ENCODE data around the gene TPST2. TPM values are rescaled to one million over a fixed set of nuclear protein-coding genes. Genes with fewer than 3 reads are reported as not detected.

The TPST2 gene
- total and polyA plus RNA-seq, 9 of the 15 experiments (the other 6 are each of a cell fraction or from before 2014, with no cell fraction given), result 14.2 to 123 (median 60.1) TPM

DNA sequence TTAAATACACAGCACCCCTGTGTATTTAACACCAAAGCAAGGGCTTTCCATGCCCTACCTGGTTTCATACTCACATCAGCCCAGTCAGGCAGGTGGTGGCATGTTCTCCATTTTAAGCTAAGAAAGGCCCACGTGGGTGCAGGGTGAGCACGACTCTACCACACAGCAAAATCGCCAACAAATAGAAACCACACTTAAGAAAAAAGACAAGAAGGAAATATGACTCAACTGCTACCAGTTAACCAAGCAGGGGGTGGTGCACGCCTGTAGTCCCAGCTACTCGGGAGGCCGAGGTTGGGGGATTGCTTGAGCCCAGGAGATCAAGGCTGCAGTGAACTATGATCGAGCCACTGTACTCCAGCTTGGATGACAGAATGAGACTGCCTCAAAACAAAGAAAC lies 42.5 kb downstream of the TPST2 start (continued):
- TF ChIP-seq, protein P1, sequence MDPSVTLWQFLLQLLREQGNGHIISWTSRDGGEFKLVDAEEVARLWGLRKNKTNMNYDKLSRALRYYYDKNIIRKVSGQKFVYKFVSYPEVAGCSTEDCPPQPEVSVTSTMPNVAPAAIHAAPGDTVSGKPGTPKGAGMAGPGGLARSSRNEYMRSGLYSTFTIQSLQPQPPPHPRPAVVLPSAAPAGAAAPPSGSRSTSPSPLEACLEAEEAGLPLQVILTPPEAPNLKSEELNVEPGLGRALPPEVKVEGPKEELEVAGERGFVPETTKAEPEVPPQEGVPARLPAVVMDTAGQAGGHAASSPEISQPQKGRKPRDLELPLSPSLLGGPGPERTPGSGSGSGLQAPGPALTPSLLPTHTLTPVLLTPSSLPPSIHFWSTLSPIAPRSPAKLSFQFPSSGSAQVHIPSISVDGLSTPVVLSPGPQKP (CRISPR knock-in tag; IDR thresholded peaks at IDR 0.05), result no peak
- TF ChIP-seq CC2D1A (IDR thresholded peaks at IDR 0.05), result no peak

DNA sequence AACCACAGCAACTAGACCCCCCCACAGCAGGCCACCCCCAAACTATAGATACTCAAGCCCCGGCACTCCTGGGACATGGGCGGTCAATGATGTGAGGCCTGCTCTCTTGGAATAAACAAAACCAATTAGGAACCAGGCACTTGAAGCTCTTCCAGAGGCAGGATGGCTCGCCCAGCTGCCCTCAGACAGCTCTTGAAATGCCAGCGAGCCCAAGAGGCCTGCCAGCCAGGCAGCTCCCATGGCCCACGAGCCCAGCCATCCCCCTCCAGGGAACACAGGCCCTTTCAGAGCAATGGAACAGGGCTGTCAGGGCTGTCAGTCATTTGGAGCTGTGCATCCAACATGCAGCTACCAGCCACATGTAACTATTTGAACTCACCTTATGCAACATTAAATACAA lies 43.6 kb downstream of the TPST2 start:
- H3K9me3 ChIP-seq (replicated peaks; ENCODE audit: control insufficient read depth, insufficient read depth, low read depth, low read length), result no peaks in the 10 kb centered on the region
- POLR2A ChIA-PET, result interaction anchor here (0.8 kb wide), 1 partner anchor 19 kb away, joined by 3 read pairs; no protein-coding TSS in a partner anchor
- no peak for FAIRE-seq
- H4K20me1 ChIP-seq (replicated peaks; ENCODE audit: control insufficient read depth, insufficient read depth, low read length), result no peaks in the 10 kb centered on the region; the same call in 1 of the 2 replicates
- H3K79me2 ChIP-seq (ENCODE audit: control insufficient read depth, insufficient read depth, low read length), result peaks cover 84% of the 10 kb centered on the region
- peaks cover 0 to 6% of the 10 kb centered on the region in 2 experiments; a peak in 2 of 5 replicates for H3K4me1 ChIP-seq (replicated peaks in 1 of 2; ENCODE audit: control insufficient read depth in 2 of 2, insufficient read depth in 2 of 2, low read length in 2 of 2)
- no peak for DNase-seq (ENCODE audit: extremely low read depth in 1 of 4, low spot score in 3 of 4)
- H3K27ac ChIP-seq (ENCODE audit: extremely low read depth, low read depth, low read length), result no peak overlapping the region
- H3K9ac ChIP-seq (ENCODE audit: insufficient read depth in 1 of 2, low read depth in 2 of 2, low read length in 2 of 2), result no peak overlapping the region
- H2AFZ ChIP-seq (ENCODE audit: low read depth, low read length), result no peak overlapping the region
- no TSS peak for BruUV-seq (replicated peaks)
- 100% methylated on average over 4 of the region's 5 CpGs for WGBS (ENCODE audit: insufficient coverage, low coverage, missing lambda C conversion rate)
- H3K9me1 ChIP-seq (ENCODE audit: control insufficient read depth, insufficient read depth, low read length), result no peaks in the 10 kb centered on the region
- no peak overlapping the region for H3K4me3 ChIP-seq
- CTCF ChIA-PET (ENCODE audit: low intra/inter-chr PET ratio), result no interaction called here
- H3K36me3 ChIP-seq (ENCODE audit: control insufficient read depth, insufficient read depth, low read length), result peaks cover 85% of the 10 kb centered on the region; the same call in 2 of the 3 replicates
- H3K27me3 ChIP-seq (ENCODE audit: control insufficient read depth in 2 of 2, insufficient read depth in 2 of 2, low read length in 2 of 2), result no peaks in the 10 kb centered on the region
- no peak for ATAC-seq
- H3K4me2 ChIP-seq (ENCODE audit: insufficient read depth, low read length), result no peak overlapping the region
- in situ Hi-C loops (cut with MboI) (no loop called here), intact Hi-C loops (cut with micrococcal nuclease) (no loop called here)
- TF ChIP-seq, protein P2, sequence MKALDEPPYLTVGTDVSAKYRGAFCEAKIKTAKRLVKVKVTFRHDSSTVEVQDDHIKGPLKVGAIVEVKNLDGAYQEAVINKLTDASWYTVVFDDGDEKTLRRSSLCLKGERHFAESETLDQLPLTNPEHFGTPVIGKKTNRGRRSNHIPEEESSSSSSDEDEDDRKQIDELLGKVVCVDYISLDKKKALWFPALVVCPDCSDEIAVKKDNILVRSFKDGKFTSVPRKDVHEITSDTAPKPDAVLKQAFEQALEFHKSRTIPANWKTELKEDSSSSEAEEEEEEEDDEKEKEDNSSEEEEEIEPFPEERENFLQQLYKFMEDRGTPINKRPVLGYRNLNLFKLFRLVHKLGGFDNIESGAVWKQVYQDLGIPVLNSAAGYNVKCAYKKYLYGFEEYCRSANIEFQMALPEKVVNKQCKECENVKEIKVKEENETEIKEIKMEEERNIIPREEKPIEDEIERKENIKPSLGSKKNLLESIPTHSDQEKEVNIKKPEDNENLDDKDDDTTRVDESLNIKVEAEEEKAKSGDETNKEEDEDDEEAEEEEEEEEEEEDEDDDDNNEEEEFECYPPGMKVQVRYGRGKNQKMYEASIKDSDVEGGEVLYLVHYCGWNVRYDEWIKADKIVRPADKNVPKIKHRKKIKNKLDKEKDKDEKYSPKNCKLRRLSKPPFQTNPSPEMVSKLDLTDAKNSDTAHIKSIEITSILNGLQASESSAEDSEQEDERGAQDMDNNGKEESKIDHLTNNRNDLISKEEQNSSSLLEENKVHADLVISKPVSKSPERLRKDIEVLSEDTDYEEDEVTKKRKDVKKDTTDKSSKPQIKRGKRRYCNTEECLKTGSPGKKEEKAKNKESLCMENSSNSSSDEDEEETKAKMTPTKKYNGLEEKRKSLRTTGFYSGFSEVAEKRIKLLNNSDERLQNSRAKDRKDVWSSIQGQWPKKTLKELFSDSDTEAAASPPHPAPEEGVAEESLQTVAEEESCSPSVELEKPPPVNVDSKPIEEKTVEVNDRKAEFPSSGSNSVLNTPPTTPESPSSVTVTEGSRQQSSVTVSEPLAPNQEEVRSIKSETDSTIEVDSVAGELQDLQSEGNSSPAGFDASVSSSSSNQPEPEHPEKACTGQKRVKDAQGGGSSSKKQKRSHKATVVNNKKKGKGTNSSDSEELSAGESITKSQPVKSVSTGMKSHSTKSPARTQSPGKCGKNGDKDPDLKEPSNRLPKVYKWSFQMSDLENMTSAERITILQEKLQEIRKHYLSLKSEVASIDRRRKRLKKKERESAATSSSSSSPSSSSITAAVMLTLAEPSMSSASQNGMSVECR (CRISPR knock-in tag; IDR thresholded peaks at IDR 0.05), result no peak
- TF ChIP-seq, protein P3, sequence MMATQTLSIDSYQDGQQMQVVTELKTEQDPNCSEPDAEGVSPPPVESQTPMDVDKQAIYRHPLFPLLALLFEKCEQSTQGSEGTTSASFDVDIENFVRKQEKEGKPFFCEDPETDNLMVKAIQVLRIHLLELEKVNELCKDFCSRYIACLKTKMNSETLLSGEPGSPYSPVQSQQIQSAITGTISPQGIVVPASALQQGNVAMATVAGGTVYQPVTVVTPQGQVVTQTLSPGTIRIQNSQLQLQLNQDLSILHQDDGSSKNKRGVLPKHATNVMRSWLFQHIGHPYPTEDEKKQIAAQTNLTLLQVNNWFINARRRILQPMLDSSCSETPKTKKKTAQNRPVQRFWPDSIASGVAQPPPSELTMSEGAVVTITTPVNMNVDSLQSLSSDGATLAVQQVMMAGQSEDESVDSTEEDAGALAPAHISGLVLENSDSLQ (IDR thresholded peaks at IDR 0.05), result no peak
- TF ChIP-seq MECOM (CRISPR knock-in tag; IDR thresholded peaks at IDR 0.05) (no peak), COPS2 (conservative IDR thresholded peaks at IDR 0.05) (no peak), PCBP2 (IDR thresholded peaks at IDR 0.05; ENCODE audit: low read depth, low read length, poor library complexity, severe bottlenecking) (no peak), ZNF184 (CRISPR knock-in tag; IDR thresholded peaks at IDR 0.05) (no peak)
- TF ChIP-seq, protein P4, sequence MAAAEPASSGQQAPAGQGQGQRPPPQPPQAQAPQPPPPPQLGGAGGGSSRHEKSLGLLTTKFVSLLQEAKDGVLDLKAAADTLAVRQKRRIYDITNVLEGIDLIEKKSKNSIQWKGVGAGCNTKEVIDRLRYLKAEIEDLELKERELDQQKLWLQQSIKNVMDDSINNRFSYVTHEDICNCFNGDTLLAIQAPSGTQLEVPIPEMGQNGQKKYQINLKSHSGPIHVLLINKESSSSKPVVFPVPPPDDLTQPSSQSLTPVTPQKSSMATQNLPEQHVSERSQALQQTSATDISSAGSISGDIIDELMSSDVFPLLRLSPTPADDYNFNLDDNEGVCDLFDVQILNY (CRISPR knock-in tag; IDR thresholded peaks at IDR 0.05), result no peak
- TF ChIP-seq, protein P5, sequence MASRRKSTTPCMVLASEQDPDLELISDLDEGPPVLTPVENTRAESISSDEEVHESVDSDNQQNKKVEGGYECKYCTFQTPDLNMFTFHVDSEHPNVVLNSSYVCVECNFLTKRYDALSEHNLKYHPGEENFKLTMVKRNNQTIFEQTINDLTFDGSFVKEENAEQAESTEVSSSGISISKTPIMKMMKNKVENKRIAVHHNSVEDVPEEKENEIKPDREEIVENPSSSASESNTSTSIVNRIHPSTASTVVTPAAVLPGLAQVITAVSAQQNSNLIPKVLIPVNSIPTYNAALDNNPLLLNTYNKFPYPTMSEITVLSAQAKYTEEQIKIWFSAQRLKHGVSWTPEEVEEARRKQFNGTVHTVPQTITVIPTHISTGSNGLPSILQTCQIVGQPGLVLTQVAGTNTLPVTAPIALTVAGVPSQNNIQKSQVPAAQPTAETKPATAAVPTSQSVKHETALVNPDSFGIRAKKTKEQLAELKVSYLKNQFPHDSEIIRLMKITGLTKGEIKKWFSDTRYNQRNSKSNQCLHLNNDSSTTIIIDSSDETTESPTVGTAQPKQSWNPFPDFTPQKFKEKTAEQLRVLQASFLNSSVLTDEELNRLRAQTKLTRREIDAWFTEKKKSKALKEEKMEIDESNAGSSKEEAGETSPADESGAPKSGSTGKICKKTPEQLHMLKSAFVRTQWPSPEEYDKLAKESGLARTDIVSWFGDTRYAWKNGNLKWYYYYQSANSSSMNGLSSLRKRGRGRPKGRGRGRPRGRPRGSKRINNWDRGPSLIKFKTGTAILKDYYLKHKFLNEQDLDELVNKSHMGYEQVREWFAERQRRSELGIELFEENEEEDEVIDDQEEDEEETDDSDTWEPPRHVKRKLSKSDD (conservative IDR thresholded peaks at IDR 0.05; ENCODE audit: low read length), result no peak
